Measurements from ENCODE around the gene WDR45B.

DNA sequence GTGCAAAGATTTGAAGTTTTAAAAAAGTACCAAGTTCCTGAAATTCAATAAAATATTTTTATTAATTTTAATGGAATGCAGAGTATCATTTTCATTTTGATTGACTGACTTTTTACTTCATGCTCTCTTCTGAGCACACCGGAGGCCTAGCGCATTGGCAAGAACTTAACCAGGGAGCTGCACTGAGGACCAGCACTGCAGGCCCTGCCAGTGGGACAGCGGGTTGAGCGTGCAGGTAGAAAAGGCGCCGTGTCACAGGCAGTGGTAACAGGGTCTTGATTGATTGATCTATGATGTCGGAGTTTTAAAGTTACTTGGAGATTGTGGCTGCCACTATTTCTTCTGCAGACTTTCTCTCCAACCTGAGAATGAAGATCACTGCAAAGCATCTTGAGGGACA, 43.7 kb downstream of the WDR45B start:
- TF ChIP-seq, protein P1, sequence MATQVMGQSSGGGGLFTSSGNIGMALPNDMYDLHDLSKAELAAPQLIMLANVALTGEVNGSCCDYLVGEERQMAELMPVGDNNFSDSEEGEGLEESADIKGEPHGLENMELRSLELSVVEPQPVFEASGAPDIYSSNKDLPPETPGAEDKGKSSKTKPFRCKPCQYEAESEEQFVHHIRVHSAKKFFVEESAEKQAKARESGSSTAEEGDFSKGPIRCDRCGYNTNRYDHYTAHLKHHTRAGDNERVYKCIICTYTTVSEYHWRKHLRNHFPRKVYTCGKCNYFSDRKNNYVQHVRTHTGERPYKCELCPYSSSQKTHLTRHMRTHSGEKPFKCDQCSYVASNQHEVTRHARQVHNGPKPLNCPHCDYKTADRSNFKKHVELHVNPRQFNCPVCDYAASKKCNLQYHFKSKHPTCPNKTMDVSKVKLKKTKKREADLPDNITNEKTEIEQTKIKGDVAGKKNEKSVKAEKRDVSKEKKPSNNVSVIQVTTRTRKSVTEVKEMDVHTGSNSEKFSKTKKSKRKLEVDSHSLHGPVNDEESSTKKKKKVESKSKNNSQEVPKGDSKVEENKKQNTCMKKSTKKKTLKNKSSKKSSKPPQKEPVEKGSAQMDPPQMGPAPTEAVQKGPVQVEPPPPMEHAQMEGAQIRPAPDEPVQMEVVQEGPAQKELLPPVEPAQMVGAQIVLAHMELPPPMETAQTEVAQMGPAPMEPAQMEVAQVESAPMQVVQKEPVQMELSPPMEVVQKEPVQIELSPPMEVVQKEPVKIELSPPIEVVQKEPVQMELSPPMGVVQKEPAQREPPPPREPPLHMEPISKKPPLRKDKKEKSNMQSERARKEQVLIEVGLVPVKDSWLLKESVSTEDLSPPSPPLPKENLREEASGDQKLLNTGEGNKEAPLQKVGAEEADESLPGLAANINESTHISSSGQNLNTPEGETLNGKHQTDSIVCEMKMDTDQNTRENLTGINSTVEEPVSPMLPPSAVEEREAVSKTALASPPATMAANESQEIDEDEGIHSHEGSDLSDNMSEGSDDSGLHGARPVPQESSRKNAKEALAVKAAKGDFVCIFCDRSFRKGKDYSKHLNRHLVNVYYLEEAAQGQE (IDR thresholded peaks at IDR 0.05; ENCODE audit: borderline replicate concordance): no peak
- TF ChIP-seq MXI1 (conservative IDR thresholded peaks at IDR 0.05; ENCODE audit: poor library complexity, severe bottlenecking) (no peak), RAD21 (conservative IDR thresholded peaks at IDR 0.05) (no peak)
- TF ChIP-seq, protein P2, sequence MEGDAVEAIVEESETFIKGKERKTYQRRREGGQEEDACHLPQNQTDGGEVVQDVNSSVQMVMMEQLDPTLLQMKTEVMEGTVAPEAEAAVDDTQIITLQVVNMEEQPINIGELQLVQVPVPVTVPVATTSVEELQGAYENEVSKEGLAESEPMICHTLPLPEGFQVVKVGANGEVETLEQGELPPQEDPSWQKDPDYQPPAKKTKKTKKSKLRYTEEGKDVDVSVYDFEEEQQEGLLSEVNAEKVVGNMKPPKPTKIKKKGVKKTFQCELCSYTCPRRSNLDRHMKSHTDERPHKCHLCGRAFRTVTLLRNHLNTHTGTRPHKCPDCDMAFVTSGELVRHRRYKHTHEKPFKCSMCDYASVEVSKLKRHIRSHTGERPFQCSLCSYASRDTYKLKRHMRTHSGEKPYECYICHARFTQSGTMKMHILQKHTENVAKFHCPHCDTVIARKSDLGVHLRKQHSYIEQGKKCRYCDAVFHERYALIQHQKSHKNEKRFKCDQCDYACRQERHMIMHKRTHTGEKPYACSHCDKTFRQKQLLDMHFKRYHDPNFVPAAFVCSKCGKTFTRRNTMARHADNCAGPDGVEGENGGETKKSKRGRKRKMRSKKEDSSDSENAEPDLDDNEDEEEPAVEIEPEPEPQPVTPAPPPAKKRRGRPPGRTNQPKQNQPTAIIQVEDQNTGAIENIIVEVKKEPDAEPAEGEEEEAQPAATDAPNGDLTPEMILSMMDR (IDR thresholded peaks at IDR 0.05; ENCODE audit: poor library complexity, severe bottlenecking): no peak
